Breast epithelium (tissue), 4 donors: Measurements from ENCODE around the gene ANKRD29. TPM values are rescaled to one million over a fixed set of nuclear protein-coding genes. Genes with fewer than 3 reads are reported as not detected.

Experiments
- DNase-seq, 2 donors: peaks; one replicate each; pipeline ENCODE4 v3.0.0-alpha.2; 2019; ENCODE audit warnings: low spot score in 2 of 2
- H3K27ac ChIP-seq, 2 donors: fragments of 200-600 bp; sonication (generic) in 1 of 2; one replicate each; pipeline ENCODE4 v1.5.1; 2016 to 2019; ENCODE audit warnings: mild to moderate bottlenecking in 1 of 2
- H3K27me3 ChIP-seq, 2 donors: fragments of 200-600 bp; sonication (generic) in 1 of 2; one replicate each; pipeline versions ENCODE4 v1.5.1 to v1.6.0; 2017 to 2019; ENCODE audit warnings: control low read depth in 1 of 2, mild to moderate bottlenecking in 1 of 2
- H3K36me3 ChIP-seq: fragments of 200-600 bp; one replicate; pipeline ENCODE4 v1.5.1; 2019
- H3K4me1 ChIP-seq, 2 donors: fragments of 200-600 bp; sonication (generic); one replicate each; pipeline ENCODE4 v1.5.1; 2016 to 2019; ENCODE audit warnings: control low read depth in 1 of 2
- H3K4me3 ChIP-seq, 3 donors: fragments of 200-600 bp; sonication (generic); 1 replicate in 2 of 3; 2 replicates in 1 of 3; pipeline ENCODE4 v1.5.1; 2016 to 2019; ENCODE audit warnings: mild to moderate bottlenecking in 3 of 3, moderate library complexity in 2 of 3
- H3K9me3 ChIP-seq, 2 donors: fragments of 200-600 bp; sonication (generic) in 1 of 2; one replicate each; pipeline ENCODE4 v1.5.1; 2016 to 2019; ENCODE audit warnings: control low read depth in 1 of 2
- POLR2A ChIP-seq: fragments of 450-650 bp; IDR thresholded peaks from one replicate; pipeline ENCODE4 v1.6.1; 2016; ENCODE audit warnings: antibody characterized with exemption, mild to moderate bottlenecking, moderate library complexity
- POLR2AphosphoS5 ChIP-seq, 3 donors: sonication (generic); formaldehyde crosslinking; IDR thresholded peaks; one replicate each; pipeline ENCODE4 v1.6.1; 2017; ENCODE audit warnings: antibody characterized with exemption in 3 of 3
- intact Hi-C: fragments of 100-400 bp; cut with DNase I; formaldehyde crosslinking; loops from one replicate; pipeline ENCODE4 v1.15.1; 2023; ENCODE audit warnings: low total_unique reads
- total RNA-seq, 3 donors: library from RNA; depleted of rRNA; stranded (reverse); fragments of >200 nt; gene quantifications; one replicate each; pipeline ENCODE4 v1.1.0, GENCODE V29; 2016
- TF ChIP-seq, protein P1 (sequence below), 3 donors: fragments of 450-650 bp; IDR thresholded peaks; one replicate each; pipeline ENCODE4 v1.5.1; 2016 to 2017; ENCODE audit warnings: antibody characterized with exemption in 3 of 3, mild to moderate bottlenecking in 3 of 3, moderate library complexity in 3 of 3

Gene ANKRD29
- total RNA-seq, 3 donors from 2014 or later: 8.8 to 13.8 (median 9.9) TPM

DNA sequence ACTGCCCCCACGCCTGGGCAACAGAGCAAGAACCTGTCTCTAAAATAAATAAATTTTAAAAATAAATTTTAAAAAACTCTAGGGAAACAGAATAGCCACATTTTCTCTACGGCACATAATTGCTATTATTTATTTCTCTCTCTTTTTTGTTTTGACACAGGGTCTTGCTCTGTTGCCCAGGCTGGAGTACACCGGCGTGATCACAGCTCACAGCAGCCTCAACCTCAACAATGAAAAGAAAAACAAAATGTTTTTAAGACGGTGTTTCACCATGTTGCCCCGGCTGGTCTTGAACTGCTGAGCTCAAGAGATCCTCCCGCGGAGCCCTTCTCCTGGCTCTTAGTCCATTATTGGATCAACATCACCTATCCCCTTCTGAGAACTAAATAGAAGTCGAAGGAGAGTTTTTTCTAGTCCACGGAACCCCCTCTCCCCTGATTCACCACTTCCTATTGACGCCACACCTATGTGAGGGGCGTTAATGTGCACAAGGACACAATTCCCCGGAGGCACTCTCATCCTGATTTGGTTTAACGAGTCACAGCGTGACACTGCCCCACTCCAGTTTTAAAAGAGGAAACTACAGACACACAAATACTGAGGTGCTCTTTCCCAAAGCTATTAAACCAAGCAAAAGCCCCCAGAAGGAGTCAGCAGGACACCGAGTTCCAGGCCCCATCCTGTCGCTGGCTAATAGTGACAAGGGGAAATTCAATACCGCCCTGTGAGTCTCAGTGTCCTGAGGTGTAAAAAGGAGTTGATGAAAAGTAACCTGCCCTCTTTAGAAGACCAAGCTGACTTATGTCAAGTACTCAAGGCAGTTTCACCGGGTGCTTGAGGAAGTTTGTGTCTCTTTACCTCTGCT is 77.5 kb downstream of the ANKRD29 start:
- intact Hi-C loops: no loop called here
- Histone ChIP-seq H3K4me3 (peak overlapping the region; percentile 86 to 99 (median 91)), H3K9me3 (no peaks in the 10 kb centered on the region), H3K27ac (peak overlapping the region; percentile 98 to 100), H3K27me3 (no peaks in the 10 kb centered on the region), H3K36me3 (no peaks in the 10 kb centered on the region), H3K4me1 (peaks cover 0 to 16% of the 10 kb centered on the region in 2 donors)
- TF ChIP-seq POLR2A: no peak
- TF ChIP-seq POLR2AphosphoS5 (IDR thresholded peaks at IDR 0.05): peak in 1 of 3 donors; percentile 18
- peak in 1 of 2 donors; percentile 51 for DNase-seq

DNA sequence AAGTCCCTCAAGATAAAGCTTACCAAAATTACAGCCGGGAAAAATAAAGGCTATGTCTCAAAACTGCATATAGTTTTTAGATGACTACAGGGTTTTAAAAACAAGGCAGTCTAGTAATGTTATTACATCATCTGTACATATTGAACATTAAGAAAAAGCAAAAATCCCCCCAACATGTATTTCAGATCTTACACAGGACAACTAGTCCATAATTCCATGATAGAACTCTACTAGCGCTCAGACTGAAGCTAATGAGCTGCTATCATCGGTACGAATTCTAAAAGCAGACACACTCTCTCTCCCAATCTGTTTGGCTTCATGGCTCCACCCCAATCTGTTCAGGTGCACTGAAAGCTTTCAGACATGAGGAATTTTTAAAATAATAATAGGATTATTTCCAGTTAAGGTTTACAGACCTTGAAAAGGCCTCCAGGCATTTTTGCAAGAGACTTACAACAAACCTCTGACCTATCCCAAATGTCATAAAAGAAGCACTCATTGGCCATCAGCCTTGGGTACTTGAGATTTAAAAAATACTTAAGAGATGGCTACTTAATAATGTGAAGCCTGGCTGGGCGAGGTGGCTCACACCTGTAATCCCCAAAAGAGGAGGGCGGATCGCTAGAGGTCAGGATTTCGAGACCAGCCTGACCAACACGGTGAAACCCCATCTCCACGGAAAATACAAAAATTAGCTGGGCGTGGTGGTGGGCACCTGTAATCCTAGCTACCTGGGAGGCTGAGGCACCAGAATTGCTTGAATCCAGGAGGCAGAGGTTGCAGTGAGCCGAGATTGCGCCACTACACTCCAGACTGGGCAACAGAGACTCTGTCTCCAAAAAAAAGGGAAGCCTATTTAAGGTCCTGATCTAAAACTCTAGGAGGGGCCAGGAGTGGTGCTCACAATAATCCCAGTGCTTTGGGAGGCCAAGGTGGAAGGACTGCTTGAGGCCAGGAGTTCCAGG is 78.4 kb downstream of the ANKRD29 start:
- H3K4me3 ChIP-seq: peak overlapping the region in 2 of 3 donors; percentile 91 to 99
- DNase-seq: no peak
- no peaks in the 10 kb centered on the region for H3K36me3 ChIP-seq
- H3K27ac ChIP-seq: peak overlapping the region; percentile 63 to 98
- intact Hi-C loops: no loop called here
- H3K27me3 ChIP-seq: no peaks in the 10 kb centered on the region
- TF ChIP-seq POLR2AphosphoS5 (IDR thresholded peaks at IDR 0.05): no peak
- TF ChIP-seq POLR2A: no peak
- TF ChIP-seq, protein P1, sequence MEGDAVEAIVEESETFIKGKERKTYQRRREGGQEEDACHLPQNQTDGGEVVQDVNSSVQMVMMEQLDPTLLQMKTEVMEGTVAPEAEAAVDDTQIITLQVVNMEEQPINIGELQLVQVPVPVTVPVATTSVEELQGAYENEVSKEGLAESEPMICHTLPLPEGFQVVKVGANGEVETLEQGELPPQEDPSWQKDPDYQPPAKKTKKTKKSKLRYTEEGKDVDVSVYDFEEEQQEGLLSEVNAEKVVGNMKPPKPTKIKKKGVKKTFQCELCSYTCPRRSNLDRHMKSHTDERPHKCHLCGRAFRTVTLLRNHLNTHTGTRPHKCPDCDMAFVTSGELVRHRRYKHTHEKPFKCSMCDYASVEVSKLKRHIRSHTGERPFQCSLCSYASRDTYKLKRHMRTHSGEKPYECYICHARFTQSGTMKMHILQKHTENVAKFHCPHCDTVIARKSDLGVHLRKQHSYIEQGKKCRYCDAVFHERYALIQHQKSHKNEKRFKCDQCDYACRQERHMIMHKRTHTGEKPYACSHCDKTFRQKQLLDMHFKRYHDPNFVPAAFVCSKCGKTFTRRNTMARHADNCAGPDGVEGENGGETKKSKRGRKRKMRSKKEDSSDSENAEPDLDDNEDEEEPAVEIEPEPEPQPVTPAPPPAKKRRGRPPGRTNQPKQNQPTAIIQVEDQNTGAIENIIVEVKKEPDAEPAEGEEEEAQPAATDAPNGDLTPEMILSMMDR (IDR thresholded peaks at IDR 0.05): no peak
- no peaks in the 10 kb centered on the region for H3K9me3 ChIP-seq
- H3K4me1 ChIP-seq: peaks cover 0 to 16% of the 10 kb centered on the region in 2 donors

DNA sequence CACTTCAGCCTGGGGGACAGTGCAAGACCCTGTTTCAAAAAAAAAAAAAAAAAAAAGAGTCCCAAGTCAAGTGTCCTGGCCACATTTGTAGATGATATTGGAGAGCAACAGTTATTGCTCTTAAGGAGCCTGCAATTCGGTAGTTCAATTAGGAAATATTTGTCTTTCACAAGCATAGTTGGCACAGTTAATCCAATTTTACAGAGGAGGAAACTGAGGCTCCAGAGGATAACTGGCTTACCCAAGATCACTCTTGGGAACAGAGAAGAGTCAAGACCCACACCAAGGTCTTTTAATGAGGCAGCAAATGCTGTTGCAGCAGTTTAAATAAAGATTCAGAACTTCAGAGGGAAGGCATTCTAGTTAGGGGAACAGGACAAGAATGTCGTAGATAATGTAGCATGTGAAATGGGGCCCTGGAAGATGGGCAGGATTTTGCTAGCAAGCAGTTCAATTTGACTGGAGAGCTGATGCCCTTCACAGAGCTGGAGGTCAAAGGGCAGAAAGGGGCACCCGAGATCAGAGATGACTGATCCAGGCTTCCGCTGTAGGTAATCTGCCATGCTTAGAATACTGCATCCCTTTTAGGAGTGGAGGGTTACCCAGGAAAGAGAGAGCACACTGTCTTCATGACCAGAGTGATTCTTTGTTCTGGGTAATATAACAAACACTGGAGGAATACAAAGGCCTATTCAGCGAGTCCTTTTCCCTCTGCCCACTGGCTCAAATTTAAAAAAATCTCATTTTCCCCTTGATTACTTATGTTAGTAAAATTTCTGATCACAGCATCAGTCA is 79.4 kb downstream of the ANKRD29 start:
- intact Hi-C loops: no loop called here

DNA sequence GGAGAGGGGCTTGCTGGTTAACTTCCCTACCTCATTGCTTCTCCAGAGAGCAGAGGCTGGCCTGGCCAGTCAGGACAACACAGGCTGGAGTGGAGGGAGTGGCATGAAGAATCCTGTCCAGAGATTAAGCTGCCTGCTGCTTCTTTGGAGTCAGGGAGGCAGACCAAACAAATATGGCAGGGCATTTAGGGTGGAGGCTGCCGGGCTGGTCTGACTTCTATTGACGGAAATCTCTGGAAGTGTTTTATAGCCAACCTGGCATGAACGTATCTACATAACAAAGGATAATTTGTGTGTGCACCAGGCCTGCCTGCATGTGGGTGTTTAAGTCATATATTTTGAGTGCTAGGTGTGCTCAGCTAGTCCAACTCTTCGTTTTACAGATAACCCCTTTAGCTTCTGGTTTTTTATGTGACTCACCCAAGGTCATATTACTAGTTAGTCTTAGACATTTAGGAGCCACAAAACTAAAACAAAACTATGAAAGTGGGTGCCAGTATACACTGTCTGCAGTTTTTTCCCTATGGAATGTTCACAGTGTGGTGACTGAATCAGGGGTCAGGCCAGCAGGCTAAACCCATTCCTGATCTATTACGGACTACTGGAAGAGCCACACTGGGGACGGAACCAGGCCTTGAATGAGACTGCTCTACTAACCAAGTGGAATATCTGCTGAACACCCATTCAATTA is 81.9 kb downstream of the ANKRD29 start:
- Histone ChIP-seq H3K4me3 (no peak overlapping the region), H3K27me3 (no peaks in the 10 kb centered on the region), H3K36me3 (no peaks in the 10 kb centered on the region), H3K27ac (peak overlapping the region in 1 of 2 donors; percentile 10), H3K4me1 (peaks cover 0 to 16% of the 10 kb centered on the region in 2 donors), H3K9me3 (no peaks in the 10 kb centered on the region)
- intact Hi-C loops: no loop called here
- TF ChIP-seq, protein P1 (IDR thresholded peaks at IDR 0.05): no peak
- no peak for TF ChIP-seq POLR2AphosphoS5 (IDR thresholded peaks at IDR 0.05)
- DNase-seq: no peak

More for the DNA sequence above, 79.4 kb downstream of the ANKRD29 start:
- Histone ChIP-seq H3K9me3 (no peaks in the 10 kb centered on the region), H3K27ac (peak overlapping the region; percentile 63 to 98), H3K36me3 (no peaks in the 10 kb centered on the region), H3K27me3 (no peaks in the 10 kb centered on the region), H3K4me1 (peaks cover 0 to 16% of the 10 kb centered on the region in 2 donors), H3K4me3 (peak overlapping the region in 1 of 3 donors; percentile 34)
- DNase-seq: no peak
- TF ChIP-seq POLR2A (no peak), POLR2AphosphoS5 (IDR thresholded peaks at IDR 0.05) (no peak)
- TF ChIP-seq, protein P1 (IDR thresholded peaks at IDR 0.05): no peak
